HG03095 (cell line): ENCODE data around the gene FNIP2.
"Not testable (repeated sequence)": the region's sequence is repeated elsewhere in the genome, so short reads cannot be mapped to it uniquely, and the experiment has no call there.

Experiments used
- ATAC-seq: cut with Tn5 transposase; IDR thresholded peaks from one replicate; pipeline ENCODE4 v1.9.1; 2021; ENCODE audit warnings: moderate library complexity; ENCODE audit not compliant: unreplicated experiment

Gene FNIP2

DNA sequence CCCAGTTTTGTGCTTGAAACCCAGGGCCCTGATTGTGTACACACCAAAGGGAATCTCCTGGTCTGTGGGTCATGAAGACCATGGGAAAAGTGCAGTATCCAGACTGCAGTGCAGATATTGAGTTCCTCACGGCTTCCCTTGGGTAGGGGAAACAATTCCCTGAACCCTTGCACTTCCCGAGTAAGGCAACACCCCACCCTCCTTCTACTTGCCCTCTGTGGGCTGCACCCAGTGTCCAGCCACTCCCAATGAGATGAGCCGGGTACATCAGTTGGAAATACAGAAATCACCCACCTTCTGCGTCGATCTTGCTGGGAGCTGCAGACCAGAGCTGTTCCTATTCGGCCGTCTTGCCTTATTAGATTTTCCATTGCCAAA is 134.2 kb downstream of the FNIP2 start:
- no peak for ATAC-seq

- ATAC-seq: no peak
These were observed 134.7 kb downstream of the FNIP2 start for GRCh38 chr4:158903472-158904043.

- no peak for ATAC-seq
These were observed 136.0 kb downstream of the FNIP2 start for GRCh38 chr4:158904815-158905214.

- ATAC-seq: peak; percentile 91
These were observed 137.2 kb downstream of the FNIP2 start for GRCh38 chr4:158906073-158906472.

GRCh38 chr4:158912390-158912789 is 143.6 kb downstream of the FNIP2 start:
- ATAC-seq: no peak

DNA sequence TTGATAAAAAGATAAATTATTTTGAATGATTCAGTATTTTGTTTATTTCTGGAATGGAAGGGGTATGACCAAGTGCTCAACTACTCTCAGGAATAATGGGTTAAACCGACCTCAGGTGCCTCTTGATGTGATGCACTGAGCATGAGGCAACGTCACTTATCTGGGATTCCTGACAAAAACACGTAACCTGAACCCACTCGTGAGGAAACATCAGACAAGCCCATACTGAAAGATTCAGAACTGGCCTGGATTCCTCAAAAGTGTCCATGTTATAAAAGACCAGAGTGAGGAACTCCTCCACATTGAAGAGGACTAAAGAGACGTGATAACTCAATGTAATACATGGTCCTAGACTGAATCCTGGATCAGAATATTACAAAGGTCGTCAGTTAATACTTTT is 144.0 kb downstream of the FNIP2 start:
- no peak for ATAC-seq

DNA sequence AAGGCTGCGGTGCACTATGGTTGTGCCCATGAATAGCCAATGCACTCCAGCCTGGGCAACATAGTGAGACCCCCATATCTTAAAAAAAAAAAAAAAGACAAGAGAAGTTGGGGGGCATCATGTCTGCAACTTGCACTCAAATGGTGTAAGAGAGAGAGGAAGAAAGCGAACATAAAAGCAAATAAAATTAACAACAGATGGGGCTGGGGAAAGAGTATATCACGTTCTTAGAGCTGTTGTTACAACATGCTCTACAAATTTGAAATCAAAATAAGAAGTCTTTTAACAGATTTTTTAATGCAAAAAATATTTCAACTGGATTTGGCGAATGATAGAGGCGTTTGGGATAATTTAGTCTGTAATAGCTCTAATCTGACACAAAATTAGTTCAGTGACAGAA is 144.9 kb downstream of the FNIP2 start:
- no peak for ATAC-seq

DNA sequence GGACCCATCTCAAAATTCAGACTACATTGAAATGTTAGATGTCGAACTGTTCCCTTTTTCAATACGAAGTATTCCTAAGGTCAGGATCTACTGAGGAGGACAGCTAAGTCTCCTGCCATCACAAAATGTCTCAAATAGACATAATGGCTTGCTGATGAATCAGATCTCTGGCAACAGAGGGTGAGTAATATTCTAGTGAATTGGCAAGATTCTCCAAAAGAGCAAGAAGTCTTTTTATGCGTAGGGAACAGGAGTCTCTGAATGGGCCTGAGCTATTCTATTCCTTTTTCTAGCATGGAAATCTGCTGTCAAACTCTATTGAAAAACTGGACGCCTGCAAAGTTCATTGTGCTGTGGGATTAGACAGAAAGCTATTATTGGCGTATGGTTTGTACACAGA is 145.4 kb downstream of the FNIP2 start:
- ATAC-seq: no peak

DNA sequence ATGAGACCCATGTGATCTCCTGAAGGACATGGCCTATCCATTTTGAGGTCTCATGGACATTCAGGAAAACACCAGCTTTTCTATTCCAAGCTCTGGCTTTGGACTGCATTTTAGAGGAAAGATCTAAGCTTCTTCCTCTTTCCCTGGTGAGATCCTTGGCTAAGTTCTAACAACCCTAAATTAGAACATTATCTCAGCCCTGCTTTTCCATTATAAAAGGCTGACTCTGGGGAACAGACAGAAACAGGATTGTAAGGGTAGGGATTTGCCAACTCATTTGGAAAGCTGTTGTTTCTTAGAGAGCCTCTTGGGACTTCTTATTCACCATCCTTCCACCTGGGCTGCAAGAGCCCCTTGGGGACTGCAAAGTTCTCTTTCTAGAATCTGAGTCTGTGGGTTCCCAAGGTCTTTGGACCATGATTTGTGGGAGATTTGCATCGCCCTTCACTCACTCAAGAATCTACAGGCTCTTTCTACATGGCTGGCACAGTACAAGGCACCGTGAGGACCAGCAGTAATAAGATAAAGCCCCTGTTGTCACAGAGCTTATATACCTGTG is 146.9 kb downstream of the FNIP2 start:
- ATAC-seq: no peak

DNA sequence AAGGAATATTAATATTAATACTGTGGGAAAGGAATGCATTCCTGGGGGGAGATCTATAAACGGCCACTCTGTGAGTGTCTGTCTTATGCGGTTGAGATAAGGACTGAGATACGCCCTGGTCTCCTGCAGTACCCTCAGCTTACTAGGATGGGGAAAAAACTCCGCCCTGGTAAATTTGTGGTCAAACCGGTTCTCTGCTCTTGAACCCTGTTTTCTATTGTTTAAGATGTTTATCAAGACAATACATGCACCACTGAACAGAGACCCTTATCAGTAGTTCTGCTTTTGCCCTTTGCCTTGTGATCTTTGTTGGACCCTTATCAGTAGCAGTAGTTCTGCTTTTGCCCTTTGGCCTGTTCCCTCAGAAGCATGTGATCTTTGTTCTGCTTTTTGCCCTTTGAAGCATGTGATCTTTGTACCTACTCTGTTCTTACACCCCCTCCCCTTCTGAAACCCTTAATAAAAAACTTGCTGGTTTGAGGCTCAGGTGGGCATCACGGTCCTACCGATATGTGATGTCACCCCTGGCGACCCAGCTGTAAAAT is 151.7 kb downstream of the FNIP2 start:
- ATAC-seq: not testable (repeated sequence)

- not testable (repeated sequence) for ATAC-seq
These were observed 158.9 kb downstream of the FNIP2 start for GRCh38 chr4:158927774-158928173.

DNA sequence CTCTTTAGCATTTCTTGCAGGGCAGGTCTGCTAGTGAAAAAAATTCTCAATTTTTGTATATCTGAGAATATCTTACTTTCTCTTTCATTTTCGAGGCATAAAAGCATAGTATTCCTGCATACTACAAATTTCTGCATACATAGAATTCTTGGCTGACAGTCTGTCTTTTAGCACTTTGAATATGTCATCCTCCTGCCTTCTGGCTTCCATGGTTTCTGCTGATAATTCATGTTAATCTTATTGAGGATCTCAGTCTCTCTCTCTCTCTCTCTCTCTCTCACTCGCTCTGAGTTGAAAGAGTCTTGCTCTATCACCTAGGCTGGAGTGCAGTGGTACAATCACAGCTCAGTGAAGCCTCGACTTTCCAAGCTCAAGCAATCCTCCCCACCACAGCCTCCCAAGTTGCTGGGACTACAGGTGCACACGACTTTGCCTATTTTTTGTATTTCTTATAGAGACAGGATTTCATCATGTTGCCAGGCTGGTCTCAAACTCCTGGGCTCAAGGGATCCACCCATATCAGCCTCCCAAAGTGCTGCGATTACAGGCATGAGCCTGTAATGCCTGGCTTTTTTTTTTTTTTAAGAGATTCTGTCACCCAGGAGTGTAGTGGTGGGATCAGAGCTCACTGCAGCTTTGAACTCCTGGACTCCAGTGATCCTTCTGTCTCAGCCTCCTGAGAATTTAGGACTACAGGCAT is 161.3 kb downstream of the FNIP2 start:
- no peak for ATAC-seq

DNA sequence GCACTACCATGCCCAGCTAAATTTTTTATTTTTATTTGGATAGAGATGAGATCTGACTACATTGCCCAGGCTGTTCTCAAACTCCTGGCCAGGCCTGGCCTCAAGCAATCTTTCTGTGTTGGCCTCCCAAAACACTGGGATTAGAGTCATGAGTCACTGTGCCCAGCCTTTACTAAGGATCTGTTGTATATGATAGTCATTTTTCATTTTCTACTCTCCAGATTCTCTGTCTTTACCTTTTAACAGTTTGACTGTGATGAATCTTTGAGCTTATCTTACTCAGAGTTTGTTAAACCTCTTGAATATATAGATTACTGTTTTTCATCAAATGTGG is 161.8 kb downstream of the FNIP2 start:
- no peak for ATAC-seq

GRCh38 chr4:158933236-158933635 is 164.4 kb downstream of the FNIP2 start:
- ATAC-seq: no peak

GRCh38 chr4:158934996-158935669 is 166.3 kb downstream of the FNIP2 start:
- ATAC-seq: no peak

GRCh38 chr4:158936238-158936637 is 167.4 kb downstream of the FNIP2 start:
- no peak for ATAC-seq

GRCh38 chr4:158938220-158939044 is 169.6 kb downstream of the FNIP2 start:
- no peak for ATAC-seq

- ATAC-seq: no peak
These were observed 171.4 kb downstream of the FNIP2 start for GRCh38 chr4:158940271-158940670.

DNA sequence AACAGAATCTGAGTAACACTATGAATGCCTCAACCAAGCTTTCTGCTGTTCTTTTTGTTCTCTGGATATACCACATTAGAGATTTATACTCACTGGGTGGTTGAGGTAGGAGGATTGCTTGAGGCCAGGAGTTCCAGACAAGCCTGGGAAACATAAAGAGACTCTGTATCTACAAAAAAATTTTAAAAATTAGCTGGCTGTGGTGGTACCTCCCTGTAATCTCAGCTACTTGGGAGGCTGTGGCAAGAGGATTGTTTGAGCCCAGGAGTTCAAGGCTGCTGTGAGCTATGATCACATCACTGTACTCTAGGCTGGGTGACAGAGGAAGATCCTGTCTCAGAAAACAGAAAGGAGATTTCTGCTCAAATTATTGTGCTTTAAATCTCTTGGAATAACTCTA is 172.5 kb downstream of the FNIP2 start:
- no peak for ATAC-seq

DNA sequence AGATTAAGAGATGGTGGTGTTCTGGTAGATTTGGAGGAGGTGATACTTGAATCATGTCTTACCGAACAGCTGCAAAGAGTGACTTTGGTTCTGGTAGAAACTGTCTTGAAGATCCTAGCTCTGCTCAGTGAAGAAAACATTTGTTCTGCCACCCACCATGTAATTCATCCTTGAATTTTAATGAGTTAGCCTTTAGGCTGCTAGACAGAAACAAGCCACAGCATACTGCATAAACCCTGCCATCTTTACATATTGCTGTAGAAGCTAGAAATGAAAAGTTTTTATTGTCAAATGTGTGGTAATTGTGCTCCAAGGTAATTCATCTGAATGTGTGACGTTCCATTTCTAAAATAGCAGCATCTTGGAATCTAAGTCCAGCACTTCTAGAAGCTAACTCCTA is 173.1 kb downstream of the FNIP2 start:
- ATAC-seq: no peak

DNA sequence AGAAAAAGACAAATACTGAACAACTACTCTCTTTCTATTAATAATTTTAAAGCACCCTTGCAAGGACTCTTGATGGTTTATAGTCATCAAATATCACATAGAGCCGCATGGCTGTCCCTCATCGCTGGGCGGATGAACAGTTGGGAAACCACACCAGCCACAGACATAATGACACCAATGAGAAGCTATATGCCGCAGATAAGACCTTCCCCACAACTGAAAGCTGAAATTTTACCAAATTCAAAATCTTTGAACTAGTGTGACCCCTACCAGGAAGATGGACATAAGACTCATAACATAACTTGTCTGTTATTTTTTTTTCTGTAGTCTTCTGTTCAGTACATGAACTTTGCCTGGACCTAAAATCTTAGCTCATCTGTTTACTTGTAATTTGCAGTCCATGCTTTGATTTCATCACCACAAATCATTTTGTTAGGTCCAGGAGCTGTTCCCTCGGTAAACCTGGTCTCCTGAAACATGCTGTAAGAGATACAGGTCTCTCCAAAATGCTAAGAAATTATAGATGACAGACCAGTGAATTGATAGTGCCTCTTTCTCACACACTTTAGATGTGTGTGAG is 176.8 kb downstream of the FNIP2 start:
- no peak for ATAC-seq
